GM21723 (cell line): Measurements from ENCODE around the gene SPOCK1.

Experiments
- ATAC-seq: cut with Tn5 transposase; IDR thresholded peaks from one replicate; pipeline ENCODE4 v1.9.1; 2021; ENCODE audit warnings: mild to moderate bottlenecking, moderate library complexity; ENCODE audit not compliant: unreplicated experiment

The SPOCK1 gene

DNA sequence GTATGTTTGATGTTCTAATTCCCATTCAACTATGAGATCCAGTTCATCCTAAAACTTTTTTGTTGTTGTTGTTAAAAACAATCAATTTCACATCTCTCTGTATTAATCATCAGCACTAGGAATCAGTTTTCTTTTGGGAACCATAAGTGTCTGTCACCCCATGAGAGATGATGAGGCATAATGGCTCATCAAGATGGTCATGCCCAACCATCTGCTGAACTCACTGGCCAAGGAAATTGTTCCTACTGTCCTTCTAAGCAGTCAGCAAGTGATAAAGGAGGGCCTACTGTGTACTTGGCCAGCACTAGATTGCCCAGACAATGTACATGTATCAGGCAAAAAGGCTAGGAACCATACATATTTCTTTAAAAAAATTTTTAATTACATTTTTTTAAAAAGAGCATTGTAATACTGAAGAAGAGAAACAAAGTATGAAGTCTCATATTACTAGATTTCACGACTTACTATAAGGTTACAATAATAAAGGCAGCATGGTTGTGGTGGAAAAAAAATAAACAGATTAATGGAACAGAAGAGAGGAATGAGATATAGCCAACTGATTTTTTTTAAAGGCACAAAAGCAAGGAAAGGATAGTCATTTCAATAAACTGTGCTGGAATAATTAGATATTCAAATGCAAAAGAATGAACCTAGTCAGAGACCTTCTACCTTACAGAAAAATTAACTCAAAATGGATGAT is 458.3 kb downstream of the SPOCK1 start:
- no peak for ATAC-seq

DNA sequence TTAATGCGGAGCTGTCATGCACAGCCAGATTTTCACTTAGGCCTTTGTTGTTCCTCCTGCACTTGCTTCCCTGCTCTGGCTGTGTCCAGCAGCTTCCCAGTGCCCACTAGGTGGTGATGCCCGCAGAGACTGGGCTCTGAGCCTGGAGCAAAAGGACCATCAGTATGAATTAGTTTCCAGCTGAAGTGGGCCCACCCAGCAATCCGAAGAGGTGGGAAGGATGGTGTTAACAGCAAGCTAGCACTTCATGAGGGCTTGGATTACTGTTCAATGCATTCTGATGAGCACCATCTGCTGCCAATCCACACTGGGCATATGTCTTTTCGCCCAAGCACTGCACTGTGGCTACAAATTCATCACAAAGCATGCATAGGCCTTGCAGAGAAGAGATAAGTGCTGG is 459.1 kb downstream of the SPOCK1 start:
- no peak for ATAC-seq

DNA sequence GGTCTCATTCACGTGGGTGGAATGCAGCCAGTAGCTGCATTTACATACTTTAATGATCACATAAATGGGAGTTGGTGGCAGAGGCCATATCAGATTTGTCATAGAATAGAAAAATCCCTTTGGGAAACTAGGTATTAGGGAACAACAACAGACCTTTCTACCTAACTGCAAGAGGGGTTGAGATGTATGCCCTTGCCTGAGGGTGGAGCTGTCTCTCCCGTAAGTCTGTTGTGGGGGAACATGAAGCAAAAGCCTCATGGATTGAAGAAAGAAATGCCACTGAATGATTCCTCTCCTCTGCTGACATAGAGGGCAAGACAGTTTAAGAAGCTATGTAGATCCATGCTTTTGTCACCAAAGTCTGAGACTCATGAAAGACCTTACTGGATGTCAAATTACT is 461.3 kb downstream of the SPOCK1 start:
- ATAC-seq, result no peak

DNA sequence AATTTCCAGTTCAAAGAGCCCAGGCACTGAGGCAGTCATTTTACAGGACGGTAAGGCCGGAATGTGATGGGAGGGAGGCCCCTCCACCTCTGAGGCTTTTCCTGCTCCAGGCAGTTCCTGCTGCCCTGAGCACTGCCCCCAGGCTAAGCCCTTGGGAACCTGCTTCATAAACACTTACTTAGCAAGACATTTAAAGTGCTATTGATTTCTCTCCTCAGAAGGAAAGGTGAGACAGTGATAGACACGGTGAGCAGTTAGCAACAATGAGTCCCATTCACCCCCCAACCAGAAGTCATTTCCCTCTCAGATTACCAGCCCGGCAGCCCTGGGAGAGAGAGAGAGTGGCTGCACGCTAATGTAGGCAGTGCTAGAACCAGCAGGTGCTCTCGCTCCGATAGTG is 462.5 kb downstream of the SPOCK1 start:
- ATAC-seq, result no peak

DNA sequence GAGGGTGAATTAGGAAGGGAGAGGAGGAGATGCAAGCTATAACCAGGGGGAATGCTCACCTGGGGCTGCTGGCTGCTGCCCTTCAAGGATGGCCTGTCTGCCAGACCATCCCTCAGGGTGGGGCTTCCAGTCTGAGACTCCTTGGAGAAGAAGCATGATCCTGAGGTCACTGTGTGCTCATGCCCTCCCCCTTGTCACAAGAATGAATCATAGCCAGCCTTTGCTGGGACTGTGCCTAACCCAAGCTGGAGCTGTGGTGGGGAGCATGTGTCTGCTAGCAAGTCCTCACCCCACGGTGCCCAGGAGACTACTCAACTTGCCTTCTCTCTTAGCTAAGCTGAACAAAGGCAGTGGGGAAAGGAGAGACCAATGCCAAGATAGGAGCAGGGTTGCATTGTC is 463.6 kb downstream of the SPOCK1 start:
- ATAC-seq, result no peak

DNA sequence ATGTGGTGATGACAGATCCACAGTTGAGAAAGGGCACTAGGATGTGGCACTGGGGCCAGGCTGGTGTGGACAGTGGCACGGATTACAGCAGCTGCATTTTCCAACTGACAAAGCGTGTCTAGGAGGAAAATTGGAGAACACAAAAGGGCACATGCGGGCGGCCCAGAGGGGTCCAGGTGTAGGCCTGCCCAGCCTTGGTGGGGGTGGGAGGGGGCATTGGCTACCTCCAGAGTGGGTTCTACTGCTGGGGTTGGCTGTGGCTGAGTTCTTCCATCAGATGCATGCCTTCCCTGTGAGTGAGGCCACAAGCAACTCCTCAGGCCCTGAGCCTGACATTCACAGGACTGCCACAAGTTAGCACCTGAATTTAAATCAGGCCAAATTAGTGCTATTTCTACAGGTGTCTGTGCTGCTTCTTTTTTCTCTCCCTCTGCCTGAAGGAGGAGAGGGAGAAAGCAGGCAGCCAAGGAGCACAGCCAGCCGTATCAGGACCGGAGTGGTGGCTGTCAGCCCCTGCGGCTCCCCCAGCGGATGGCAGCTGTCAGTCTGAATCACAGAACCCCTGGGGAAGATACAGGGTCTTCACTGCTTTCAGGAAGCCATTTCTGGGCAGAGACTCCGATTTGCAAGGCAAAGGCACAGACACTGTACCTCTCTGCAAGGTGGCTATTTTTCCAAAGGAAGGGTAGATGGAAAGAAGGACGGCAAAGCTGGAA is 464.2 kb downstream of the SPOCK1 start:
- ATAC-seq, result no peak

DNA sequence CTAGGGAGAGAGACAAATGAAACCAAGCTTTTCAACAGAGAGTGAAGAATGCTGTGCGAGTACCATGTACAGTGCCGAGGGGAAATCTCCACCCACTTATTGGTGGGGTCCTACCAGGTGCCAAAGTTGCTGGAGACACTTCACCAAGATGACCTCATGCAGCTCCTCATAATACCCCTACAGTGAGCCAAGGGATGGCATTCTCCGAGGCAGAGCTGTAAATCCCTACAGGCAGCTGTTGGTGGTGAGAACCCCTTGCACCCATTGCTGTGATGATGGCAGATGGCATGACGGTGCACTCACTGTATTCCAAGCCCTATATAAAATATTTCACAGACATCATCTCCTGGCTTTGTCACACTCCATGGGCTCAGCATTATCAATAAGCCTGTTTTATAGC is 464.9 kb downstream of the SPOCK1 start:
- no peak for ATAC-seq

DNA sequence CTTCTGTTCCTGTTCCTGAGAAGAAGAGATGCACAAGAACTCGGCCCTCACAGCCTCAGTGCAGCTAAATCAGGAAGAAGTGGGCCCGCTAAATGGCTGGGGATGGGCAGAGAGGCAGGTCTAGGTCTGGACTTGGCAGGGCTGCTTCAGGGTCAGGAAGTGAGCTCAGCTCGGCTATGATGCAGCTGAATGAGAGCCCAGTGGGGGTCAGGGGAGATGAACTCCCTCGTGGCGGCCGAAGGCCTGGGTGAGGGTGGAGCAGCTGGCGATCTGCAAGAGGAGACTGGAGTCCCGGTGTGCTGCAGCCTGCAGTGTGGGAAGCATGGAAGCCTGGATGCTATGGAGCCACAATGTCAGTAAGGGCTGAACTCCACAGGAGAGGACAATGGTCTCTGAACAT is 466.2 kb downstream of the SPOCK1 start:
- ATAC-seq, result no peak

DNA sequence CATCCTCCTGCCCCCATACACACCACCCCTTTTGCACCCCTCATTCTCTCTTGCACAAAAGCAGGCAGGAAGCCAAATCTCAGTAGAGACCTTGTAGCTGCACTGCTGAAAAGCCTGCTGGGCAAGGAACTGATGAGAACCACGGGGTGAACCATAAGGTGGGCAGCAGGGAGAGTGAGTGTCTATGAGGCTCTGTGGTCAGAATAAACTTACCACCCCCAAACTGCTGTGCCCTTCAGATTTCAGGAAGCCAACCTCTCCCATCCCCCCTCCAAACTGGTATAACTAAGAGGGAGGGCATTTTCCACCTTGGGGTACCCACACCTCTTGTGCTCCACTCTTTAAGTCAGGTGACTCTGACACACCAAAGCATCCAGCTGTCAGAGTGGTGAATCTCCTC is 471.4 kb downstream of the SPOCK1 start:
- no peak for ATAC-seq

DNA sequence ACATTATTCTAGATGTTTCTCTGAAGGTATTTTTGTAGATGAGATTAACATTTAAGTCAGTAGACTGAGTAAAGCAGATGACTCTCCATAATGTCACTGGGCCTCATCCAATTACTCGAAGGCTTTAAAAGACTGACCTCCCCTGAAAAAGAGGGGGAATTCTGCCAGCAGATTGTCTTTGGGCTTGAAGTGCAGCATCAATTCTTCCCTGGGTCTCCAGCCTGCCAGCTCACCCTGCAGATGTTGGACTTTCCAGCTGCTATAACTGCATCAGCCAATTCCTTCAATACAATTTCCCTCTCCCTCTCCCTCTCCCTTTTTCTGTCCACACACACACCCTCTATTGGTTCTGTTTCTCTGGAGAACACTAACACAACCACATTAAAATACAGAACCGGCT is 472.8 kb downstream of the SPOCK1 start:
- ATAC-seq, result no peak

DNA sequence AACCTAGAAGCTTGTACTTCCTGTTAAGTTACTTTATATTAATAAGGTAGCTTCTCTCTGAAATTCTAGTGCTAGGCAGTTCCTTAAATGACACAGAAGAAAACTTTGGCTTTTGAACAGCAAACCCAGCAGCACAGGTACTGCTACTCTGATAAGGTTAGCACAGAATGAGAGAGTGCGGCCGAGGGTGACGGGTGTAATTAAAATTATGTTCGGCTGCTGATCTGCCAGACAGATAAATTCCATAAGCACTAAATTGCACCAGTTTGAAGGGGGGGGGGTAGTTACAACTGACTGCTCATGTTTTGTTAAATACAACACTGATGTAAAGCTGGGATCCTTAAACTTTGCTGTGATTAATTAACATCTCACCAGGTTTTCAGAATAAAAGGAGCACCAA is 475.1 kb downstream of the SPOCK1 start:
- ATAC-seq, result no peak

DNA sequence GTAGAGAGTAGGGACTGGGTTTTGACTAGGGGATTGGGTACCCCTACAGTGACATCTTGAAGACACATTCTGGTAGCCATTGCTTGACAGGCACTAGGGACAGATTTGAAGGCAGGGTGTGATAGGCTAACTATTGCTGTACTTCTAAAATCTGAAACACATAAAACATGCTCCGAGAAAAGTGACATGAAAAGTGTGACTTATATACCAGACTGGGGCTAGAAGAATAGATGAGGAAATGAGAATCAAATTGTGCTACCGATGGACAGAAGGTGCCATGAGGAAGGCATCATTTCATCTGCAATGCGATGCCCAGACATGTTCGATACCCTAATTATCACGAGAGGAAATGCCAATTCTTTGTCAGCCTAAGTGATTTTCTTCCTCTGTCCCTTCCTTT is 475.8 kb downstream of the SPOCK1 start:
- no peak for ATAC-seq

DNA sequence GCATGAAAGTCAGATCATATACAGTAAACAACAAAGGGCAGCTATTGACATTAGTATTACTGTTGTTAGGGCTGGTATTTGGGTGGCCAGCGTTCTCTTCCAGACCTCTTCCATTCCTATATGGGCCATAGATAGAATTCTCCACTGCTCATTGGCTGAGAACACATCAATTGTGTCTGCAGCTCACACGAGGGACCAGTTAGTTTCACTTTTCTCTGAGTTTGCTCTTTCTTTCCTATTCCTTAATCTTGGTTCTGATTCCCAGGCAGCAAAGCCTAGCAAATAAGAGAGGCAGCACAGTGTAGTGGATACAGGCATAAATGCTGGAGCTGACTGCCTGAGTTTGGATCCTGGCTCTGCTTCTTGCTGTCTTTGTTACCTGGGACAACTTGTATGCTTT is 476.4 kb downstream of the SPOCK1 start:
- ATAC-seq, result no peak

DNA sequence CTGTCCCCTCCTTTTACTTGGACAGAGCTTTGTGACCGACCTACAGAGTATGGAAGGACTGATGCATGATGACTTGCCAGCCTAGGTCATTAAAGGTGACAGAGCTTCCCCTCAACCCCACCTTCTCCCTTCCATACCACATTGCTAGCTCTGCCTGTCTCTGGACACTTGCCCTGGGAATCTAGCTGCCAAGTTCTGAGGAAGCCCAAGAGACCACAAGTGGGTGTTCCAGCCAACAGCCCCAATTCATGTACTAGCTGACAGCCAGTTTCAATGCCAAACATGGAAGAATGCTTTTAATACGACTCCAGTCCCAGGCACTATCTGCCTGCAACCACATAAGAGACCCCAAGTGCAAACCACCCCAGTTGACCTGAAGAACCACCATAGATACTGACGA is 477.1 kb downstream of the SPOCK1 start:
- ATAC-seq, result no peak

DNA sequence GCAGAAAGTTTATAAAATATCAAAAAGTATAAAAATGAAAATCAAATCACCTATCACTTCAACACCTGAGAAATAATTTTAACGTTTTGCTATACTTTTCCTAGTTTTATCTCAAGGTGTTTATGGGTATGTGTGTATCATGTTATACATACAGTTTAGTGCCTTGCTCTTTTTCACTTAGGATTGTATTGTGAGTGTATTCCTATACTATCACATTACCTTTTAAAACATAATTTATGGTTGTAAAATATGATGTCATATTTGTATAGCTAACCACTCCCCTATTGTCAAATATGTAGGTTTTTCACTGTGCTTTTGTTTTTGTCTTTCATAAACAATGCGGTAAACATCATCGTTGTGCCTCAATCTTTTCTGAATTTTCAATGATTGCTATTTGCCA is 479.9 kb downstream of the SPOCK1 start:
- no peak for ATAC-seq

DNA sequence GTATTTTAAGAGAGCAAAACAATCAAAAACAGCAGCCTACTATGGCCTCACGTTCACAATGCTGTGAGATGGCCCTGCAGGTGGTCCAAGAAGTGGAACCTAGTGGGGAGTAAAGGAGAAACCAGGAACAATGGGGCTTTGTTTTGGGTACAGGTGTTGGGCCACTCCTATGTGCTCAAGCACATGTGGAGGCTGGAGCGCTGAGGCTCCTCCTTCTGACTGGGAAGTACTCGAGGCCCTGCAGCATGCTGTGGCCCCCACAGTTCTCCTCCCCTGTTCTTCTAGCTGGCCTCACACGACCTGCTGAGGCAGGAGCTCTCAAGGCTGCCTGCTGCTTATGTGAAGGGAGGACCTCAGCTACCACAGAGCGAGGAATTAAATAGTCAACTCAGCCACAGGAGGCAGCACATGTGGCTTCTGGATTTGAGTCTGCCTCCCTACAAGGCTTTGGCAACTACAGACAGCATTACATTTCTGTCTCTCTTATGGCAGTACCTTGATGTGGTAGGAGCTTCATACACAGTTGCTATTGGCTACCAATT is 482.3 kb downstream of the SPOCK1 start:
- ATAC-seq, result no peak

DNA sequence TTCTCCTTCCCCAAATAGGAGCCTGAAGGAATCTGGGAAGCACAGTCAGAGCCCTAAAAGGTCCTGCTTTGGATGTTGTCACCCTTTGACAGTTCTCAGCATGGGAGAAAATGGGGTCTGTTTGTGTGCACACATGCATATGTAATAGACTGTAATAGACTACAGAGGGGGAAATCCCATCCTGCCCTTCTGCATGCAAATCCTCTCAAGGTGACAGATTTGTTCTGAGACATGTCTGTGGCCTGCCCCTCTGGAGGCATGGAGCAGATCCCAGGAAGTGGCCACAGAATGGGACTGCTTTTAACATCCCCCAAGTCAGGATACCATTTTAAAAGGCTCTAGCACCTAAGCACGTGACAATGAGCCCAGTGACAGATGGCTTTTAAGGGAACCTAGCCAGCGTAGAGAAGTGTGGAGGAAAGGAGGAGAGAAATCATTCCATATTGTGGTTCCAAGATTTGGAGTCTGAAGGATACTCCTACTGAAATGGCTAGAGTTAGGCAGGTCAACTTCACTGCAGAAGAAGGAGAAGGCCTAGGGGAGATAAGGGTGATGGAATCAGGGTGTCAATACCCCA is 483.5 kb downstream of the SPOCK1 start:
- ATAC-seq, result no peak

DNA sequence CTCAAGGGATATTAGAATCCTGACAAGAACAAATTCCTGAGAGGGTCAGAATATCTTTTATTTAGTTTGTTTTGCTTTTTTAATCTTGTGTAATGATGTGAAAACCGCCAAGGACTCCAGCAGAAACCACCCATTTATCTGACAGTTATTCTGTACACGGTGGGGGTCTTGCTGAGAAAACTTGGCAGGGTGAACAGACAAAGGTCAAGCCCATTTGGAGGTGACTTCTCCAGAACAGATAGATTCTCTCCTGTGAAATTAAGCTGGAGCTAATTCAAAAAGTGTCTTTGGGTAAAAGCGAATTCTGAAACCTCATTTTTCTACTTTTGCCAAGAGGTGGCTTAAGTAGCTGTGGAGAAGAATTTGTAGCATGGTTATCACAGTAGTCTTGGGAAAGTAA is 484.4 kb downstream of the SPOCK1 start:
- no peak for ATAC-seq

DNA sequence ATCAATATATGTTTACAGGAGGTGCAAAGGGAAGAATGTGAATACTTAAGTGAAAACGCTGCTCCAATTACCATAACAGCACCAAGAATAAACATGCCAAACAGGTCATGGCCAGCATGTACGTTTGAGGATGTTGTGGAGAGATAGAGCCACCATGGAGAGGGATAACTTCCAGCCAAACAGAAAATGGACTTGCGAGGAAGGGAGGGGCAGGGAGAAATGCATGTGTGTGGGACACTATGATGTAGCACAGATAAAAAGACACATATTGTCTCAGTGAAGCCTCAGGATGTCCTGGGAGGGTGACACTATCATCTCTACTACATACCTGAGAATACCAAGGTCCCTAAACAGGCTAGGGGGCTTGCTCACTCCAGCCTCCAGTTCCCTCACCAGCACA is 488.9 kb downstream of the SPOCK1 start:
- ATAC-seq, result no peak

DNA sequence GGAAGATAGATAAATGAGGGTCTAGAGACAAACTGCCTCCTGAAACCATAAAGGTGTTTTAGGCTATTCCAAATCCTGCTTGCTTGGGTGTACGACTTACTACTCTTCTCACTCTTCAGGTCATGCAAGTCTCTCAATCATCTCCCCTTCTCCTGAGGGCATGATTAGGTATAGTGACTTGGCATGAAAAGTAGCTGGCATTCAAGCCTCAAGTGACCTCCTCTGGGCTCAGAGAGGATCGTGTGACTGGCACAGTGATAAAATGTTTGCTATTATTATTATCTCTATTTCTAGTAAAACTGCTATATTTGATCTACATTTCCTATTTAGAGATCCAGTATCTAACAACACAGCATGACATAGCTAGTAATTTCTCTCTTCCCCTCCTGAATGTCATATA is 494.8 kb downstream of the SPOCK1 start:
- ATAC-seq, result no peak

DNA sequence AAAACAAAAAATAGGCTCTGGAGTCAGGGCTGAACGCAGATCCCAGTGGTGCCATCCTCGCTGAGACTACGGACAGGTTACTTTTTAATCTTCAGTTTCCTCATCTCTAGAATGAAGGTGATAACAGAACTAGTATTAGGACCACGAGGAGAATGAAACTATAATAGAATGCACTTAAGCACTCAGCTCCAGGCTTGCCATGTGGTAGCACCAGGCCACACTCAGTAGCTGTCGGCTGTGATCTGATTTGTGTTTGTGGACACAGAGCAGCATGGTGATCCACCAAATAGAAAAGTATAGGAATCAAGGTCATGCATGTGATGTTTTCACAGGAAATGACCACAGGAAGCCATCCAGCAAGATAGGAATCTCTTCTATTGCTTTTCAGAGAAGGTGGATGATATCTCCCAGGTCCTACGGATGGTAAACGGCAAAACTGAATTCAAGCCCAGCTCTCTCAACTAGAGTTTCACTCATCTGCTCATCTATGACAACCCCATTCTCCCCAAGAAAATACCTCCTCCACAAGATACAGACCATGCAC is 498.0 kb downstream of the SPOCK1 start:
- no peak for ATAC-seq

DNA sequence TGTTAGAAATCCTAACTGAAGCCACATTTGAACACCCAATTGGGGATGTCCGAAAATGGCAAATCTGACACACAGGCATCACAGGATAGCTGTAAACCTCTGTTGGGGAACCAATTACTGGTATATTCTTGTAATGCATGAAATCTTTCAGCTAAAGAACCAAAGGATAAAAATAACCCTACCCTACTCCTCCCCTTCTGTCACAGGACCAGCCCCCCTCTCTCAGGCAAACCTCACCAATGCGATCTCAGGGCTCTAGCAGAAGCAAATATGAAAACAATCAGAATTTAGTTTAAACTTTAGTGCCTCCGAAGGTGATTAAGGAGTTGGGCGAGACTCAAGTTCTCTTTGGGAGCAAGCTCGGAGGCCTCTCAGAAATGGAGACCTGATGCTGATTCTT is 499.3 kb downstream of the SPOCK1 start:
- no peak for ATAC-seq
